Keratinocyte (primary cell): ENCODE data around the gene TAB3. TPM values are rescaled to one million over a fixed set of nuclear protein-coding genes. Genes with fewer than 3 reads are reported as not detected.

ENCODE experiments used
- DNase-seq: peaks from one replicate; pipeline ENCODE4 v3.0.0-alpha.2; 2011; ENCODE audit warnings: low read depth, missing footprints, low spot score
- FAIRE-seq: peaks from 2 replicates; lab custom pipeline; 2011; peaks lifted over from hg19 to GRCh38; lab: Jason Lieb, UNC
- H2AFZ ChIP-seq: 2 replicates; pipeline ENCODE4 v1.6.0; 2012; ENCODE audit warnings: low read length, control low read depth, inconsistent platforms; ENCODE audit not compliant: control insufficient read depth
- H3K27ac ChIP-seq: 2 replicates; pipeline ENCODE4 v1.5.1; 2011; ENCODE audit warnings: low read length; ENCODE audit not compliant: control insufficient read depth, insufficient read depth
- H3K27me3 ChIP-seq: 3 replicates; pipeline ENCODE4 v1.6.0; 2011; ENCODE audit warnings: low read length; ENCODE audit not compliant: control insufficient read depth, insufficient read depth; ENCODE audit errors: extremely low read depth
- H3K36me3 ChIP-seq, 2 experiments: 2 replicates in 1 of 2; 3 replicates in 1 of 2; pipeline ENCODE4 v1.5.1; 2011; ENCODE audit warnings: low read length in 2 of 2, mild to moderate bottlenecking in 1 of 2; ENCODE audit not compliant: control insufficient read depth in 2 of 2, insufficient read depth in 2 of 2; ENCODE audit errors: extremely low read depth in 1 of 2
- H3K4me1 ChIP-seq: 3 replicates; pipeline ENCODE4 v1.5.1; 2011; ENCODE audit warnings: low read length; ENCODE audit not compliant: control insufficient read depth, insufficient read depth; ENCODE audit errors: extremely low read depth
- H3K4me2 ChIP-seq: 3 replicates; pipeline ENCODE4 v1.6.0; 2011; ENCODE audit warnings: low read depth, low read length; ENCODE audit not compliant: control insufficient read depth, insufficient read depth; ENCODE audit errors: extremely low read depth
- H3K4me3 ChIP-seq, 3 experiments: fragments of 200-600 bp in 1 of 3; sonication (generic) in 1 of 3; 2 replicates in 2 of 3; 3 replicates in 1 of 3; pipeline ENCODE4 v1.5.1; 2011 to 2016; ENCODE audit warnings: low read length in 3 of 3, mild to moderate bottlenecking in 3 of 3, control low read depth in 2 of 3, inconsistent platforms in 1 of 3, low read depth in 1 of 3, mixed read lengths in 1 of 3, mixed run types in 1 of 3, moderate library complexity in 1 of 3; ENCODE audit not compliant: control insufficient read depth in 2 of 3, insufficient read depth in 2 of 3; ENCODE audit errors: extremely low read depth in 1 of 3
- H3K79me2 ChIP-seq: 2 replicates; pipeline ENCODE4 v1.6.0; 2012; ENCODE audit warnings: low read length; ENCODE audit not compliant: control insufficient read depth, insufficient read depth
- H3K9ac ChIP-seq: 3 replicates; pipeline ENCODE4 v1.6.0; 2011; ENCODE audit warnings: low read length; ENCODE audit not compliant: control insufficient read depth, insufficient read depth; ENCODE audit errors: extremely low read depth
- H3K9me1 ChIP-seq: 3 replicates; pipeline ENCODE4 v1.6.0; 2011; ENCODE audit warnings: low read length; ENCODE audit not compliant: control insufficient read depth, insufficient read depth; ENCODE audit errors: extremely low read depth
- H3K9me3 ChIP-seq: 2 replicates; pipeline ENCODE4 v1.5.1; 2012; ENCODE audit warnings: low read depth, low read length; ENCODE audit not compliant: control insufficient read depth
- H4K20me1 ChIP-seq: 3 replicates; pipeline ENCODE4 v1.6.0; 2011; ENCODE audit warnings: low read length; ENCODE audit not compliant: control insufficient read depth, insufficient read depth; ENCODE audit errors: extremely low read depth
- CTCF ChIP-seq, 3 experiments: IDR thresholded peaks in 1 of 3; conservative IDR thresholded peaks in 1 of 3; optimal IDR thresholded peaks in 1 of 3; 2 replicates in 2 of 3; 3 replicates in 1 of 3; pipeline versions ENCODE3 to v1.5.1; 2011; ENCODE audit warnings: low read length in 3 of 3, mild to moderate bottlenecking in 3 of 3, moderate library complexity in 2 of 3, control low read depth in 1 of 3, inconsistent platforms in 1 of 3; ENCODE audit not compliant: insufficient read depth in 2 of 3; ENCODE audit errors: extremely low read depth in 1 of 3
- EZH2 ChIP-seq: IDR thresholded peaks from one replicate; pipeline ENCODE4 v1.6.1; 2012; ENCODE audit warnings: inconsistent platforms, mild to moderate bottlenecking, low read length, moderate library complexity
- dilution Hi-C: fragments of 300-500 bp; cut with MboI; formaldehyde crosslinking; loops from one replicate; pipeline ENCODE4 v1.7.0; 2020; ENCODE audit warnings: low sequenced_read_pairs; ENCODE audit not compliant: extremely low pct_ligation_motif_present
- polyA plus RNA-seq, 5 experiments: library from polyadenylated mRNA; depleted of rRNA in 3 of 5; stranded (reverse) in 3 of 5; stranded (forward) in 1 of 5; unstranded in 1 of 5; fragments of >200 nt; gene quantifications; 1 replicate in 1 of 5; 2 replicates in 3 of 5; 3 replicates in 1 of 5; pipeline versions ENCODE4 v1.2.1 to v1.2.3, GENCODE V29; 2011 to 2012; ENCODE audit warnings: missing spikeins in 2 of 5, low read depth in 1 of 5, low replicate concordance in 1 of 5

Gene TAB3
- polyA plus RNA-seq, 1 donor (not counting 4 experiments of a cell fraction or from before 2014, with no cell fraction given) = 25.5 TPM

GRCh38 chrX:30851449-30851848 lies 37.6 kb downstream of the TAB3 start:
- Histone ChIP-seq H3K4me3 (no peak overlapping the region), H3K79me2 (no peaks in the 10 kb centered on the region), H2AFZ (no peak overlapping the region), H3K4me2 (no peak overlapping the region), H3K9ac (no peak overlapping the region), H3K27me3 (no peaks in the 10 kb centered on the region), H3K27ac (no peak overlapping the region), H3K4me1 (no peaks in the 10 kb centered on the region), H4K20me1 (no peaks in the 10 kb centered on the region), H3K9me3 (no peaks in the 10 kb centered on the region), H3K9me1 (no peaks in the 10 kb centered on the region), H3K36me3 (peaks cover 0 to 5% of the 10 kb centered on the region in 2 experiments)
- DNase-seq (no peak), FAIRE-seq (no peak)
- dilution Hi-C loops = no loop called here
- TF ChIP-seq CTCF (optimal IDR thresholded peaks at IDR 0.05 in 1 of 3, IDR thresholded peaks at IDR 0.05 in 1 of 3, conservative IDR thresholded peaks at IDR 0.05 in 1 of 3; ENCODE audit: extremely low read depth in 1 of 3, insufficient read depth in 2 of 3, low read length in 3 of 3) (no peak), EZH2 (no peak)

- no peak for FAIRE-seq
- H3K79me2 ChIP-seq = no peaks in the 10 kb centered on the region
- no peaks in the 10 kb centered on the region for H3K9me1 ChIP-seq
- H3K9me3 ChIP-seq = no peaks in the 10 kb centered on the region
- no peaks in the 10 kb centered on the region for H3K27me3 ChIP-seq
- H3K9ac ChIP-seq = no peak overlapping the region
- no peak overlapping the region for H2AFZ ChIP-seq
- no peak overlapping the region for H3K27ac ChIP-seq
- dilution Hi-C loops = no loop called here
- no peaks in the 10 kb centered on the region for H4K20me1 ChIP-seq
- H3K36me3 ChIP-seq = no peaks in the 10 kb centered on the region
- H3K4me2 ChIP-seq = no peak overlapping the region
- DNase-seq = no peak
- no peak for TF ChIP-seq EZH2
- no peak overlapping the region for H3K4me3 ChIP-seq
- no peaks in the 10 kb centered on the region for H3K4me1 ChIP-seq
Observed at GRCh38 chrX:30835373-30835772, 53.7 kb downstream of the TAB3 start.

GRCh38 chrX:30833896-30834295 lies 55.2 kb downstream of the TAB3 start:
- H3K27ac ChIP-seq = no peak overlapping the region
- no peak for FAIRE-seq
- H3K79me2 ChIP-seq = no peaks in the 10 kb centered on the region
- no peak overlapping the region for H3K4me2 ChIP-seq
- no peaks in the 10 kb centered on the region for H4K20me1 ChIP-seq
- no peaks in the 10 kb centered on the region for H3K9me3 ChIP-seq
- no peak overlapping the region for H2AFZ ChIP-seq
- no peaks in the 10 kb centered on the region for H3K36me3 ChIP-seq
- H3K9me1 ChIP-seq = no peaks in the 10 kb centered on the region
- no peaks in the 10 kb centered on the region for H3K4me1 ChIP-seq
- H3K27me3 ChIP-seq = no peaks in the 10 kb centered on the region
- DNase-seq = no peak
- H3K9ac ChIP-seq = no peak overlapping the region
- no peak for TF ChIP-seq CTCF (optimal IDR thresholded peaks at IDR 0.05 in 1 of 3, IDR thresholded peaks at IDR 0.05 in 1 of 3, conservative IDR thresholded peaks at IDR 0.05 in 1 of 3; ENCODE audit: extremely low read depth in 1 of 3, insufficient read depth in 2 of 3, low read length in 3 of 3)
- TF ChIP-seq EZH2 = no peak
- no peak overlapping the region for H3K4me3 ChIP-seq
- dilution Hi-C loops = no loop called here
